Activated CD8-positive, alpha-beta memory T cell treated with anti-CD3 and anti-CD28 coated beads, Interleukin-2, amount 50 U/mL, for 1 hour (primary cell): Measurements from ENCODE around the gene PTPRN2.

ENCODE experiments used
- DNase-seq: peaks from one replicate; pipeline ENCODE4 v3.0.0-alpha.2; 2020; ENCODE audit errors: extremely low read depth

Gene PTPRN2

DNA sequence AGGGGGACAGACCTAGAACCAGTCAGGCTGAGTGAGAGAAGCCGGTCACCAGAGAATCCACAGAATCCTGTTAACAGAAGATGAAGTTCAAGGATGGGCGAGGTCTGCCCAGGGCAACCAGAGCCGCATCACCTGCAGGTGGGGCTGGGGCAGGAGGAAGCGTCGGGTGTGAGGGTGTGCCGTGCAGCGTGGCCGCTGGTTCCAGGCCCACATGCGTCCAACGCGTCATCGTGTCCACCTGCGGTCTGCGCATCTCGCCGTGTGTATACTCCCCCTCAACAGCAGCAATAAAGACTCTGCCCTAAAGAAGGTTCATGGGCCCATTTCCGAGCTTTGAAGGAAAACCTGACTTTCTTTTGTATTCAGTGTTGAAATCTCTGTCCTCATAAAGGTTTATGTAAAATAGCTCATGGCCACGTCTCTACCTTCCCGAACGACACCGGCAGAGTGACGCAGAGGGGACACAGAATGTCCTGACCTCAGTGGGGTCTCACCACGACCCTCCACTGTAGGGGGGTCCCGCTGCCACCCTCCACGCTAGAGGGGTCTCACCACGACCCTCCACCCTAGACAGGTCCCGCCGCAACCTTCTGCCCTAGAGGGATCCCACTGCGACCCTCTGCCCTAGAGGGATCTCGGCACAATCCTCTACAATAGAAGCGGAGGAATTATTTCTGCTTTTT, 446.9 kb downstream of the PTPRN2 start:
- no peak for DNase-seq

DNA sequence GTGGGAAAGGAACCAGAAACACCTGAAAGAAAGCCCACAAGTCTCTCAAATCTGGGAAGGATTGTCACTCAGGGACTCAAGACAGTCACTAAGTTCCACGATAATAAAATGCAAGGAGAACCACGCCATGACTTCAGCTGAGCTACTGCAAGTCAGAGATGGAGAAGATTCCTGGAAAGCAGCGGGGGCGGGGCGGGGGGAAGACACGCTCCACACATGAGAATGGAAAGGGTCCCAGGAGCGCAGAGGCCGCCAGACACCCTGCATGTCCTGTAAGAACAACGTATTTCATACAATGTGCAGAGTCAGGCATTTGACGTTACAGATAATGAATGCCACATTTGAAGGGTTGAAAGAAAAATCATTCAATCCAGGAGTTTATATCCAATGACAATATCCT, 448.1 kb downstream of the PTPRN2 start:
- DNase-seq, result no peak

- DNase-seq, result no peak
Measured at GRCh38 chr7:158138329-158138597, 449.4 kb downstream of the PTPRN2 start.

DNA sequence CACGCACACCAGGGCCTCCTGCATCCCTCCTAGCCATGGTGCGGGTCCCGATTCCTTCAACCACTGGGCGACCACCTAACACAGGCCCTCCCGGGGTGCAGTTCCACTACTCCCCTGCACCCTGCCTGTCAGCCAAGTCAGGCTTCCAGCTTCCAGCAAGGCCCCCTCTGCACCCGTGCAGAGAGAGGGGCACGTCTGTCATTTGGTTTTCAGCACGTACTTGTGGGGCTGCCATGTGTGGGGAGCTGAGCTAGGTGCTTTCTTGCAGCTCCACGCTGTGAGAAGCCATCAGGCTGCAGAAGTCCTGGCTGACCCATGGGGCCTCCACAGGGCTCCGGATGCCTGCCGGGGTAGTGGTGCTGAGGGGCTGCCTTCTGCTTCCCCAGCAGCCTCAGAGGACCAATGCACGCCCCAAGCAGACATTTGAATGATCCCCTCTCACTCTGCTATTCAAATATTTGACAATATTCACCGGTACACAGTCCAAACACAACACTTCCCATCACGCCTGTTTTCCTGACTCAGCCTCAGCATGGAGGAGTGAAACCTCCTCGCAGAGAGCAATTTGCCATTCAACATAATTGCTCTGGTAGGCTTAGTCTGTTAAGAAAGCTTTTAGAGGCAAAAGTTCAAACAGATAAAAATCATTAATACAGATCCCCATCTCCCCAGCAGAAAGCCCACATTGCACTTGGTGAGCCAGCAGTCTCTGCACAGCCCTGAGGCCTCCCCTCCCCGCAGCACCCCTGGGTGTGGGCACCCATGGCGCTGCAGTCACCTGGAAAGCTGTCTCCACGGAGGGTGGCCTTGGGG, 449.9 kb downstream of the PTPRN2 start:
- DNase-seq, result no peak

- no peak for DNase-seq
Measured at GRCh38 chr7:158135931-158136330, 451.7 kb downstream of the PTPRN2 start.

DNA sequence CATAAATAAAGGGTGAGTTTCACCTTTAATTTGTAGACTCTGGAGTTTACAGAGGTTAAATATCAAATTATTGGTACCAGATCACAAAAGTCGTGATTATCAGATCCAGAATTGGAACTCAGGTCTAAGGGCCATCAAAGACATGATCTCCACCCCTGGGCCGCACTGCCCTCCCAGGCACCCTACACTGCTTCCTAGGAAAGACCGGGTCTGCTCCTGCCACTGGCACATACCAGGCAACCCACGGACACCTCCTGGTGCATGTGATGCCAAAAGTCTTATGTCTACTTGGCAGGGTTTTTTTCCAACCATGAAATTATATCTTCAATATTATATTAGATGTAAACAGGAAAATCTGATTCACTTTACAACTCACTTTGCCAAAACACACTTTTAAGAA, 452.8 kb downstream of the PTPRN2 start:
- no peak for DNase-seq

- DNase-seq, result no peak
Measured at GRCh38 chr7:158133515-158134271, 453.9 kb downstream of the PTPRN2 start.

- DNase-seq, result no peak
Measured at GRCh38 chr7:158133057-158133456, 454.6 kb downstream of the PTPRN2 start.

DNA sequence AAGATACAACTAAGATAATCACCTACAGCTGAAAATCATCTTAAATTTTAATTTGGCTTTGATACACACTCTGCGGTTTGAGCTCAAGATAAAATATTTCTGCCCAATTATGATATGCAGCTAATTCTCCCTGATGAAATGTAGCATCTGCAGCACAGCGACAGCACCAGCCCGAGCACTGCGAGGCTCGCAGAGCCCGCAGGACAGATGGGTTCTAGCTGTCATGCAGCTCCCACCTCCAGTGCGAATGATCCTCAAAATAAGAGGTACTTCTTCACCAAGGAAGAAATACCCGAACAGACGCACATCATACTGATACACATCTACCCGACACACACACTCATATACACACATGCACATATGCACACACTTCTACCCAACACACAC, 457.6 kb downstream of the PTPRN2 start:
- no peak for DNase-seq

- no peak for DNase-seq
Measured at GRCh38 chr7:158129037-158130022, 458.3 kb downstream of the PTPRN2 start.

- DNase-seq, result no peak
Measured at GRCh38 chr7:158128572-158128971, 459.1 kb downstream of the PTPRN2 start.

DNA sequence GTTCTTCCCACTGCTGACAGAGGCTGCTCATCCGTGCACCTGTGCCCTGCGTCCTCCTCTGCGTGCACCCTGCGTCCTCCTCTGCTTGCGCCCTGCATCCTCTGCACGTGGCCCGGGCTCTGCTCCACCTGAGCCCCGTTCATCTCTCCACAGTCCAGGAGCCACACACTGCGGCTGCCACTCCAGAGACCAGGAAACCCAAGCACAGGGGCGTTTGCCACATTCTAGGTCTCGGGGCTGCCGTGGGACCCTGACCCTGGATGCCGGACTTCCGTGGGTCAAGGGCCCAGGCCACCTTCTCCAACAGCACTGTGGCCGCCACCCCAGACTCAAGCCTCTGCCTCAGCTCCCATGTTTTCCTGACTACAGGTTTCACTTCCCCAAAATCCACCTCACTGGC, 460.4 kb downstream of the PTPRN2 start:
- no peak for DNase-seq

DNA sequence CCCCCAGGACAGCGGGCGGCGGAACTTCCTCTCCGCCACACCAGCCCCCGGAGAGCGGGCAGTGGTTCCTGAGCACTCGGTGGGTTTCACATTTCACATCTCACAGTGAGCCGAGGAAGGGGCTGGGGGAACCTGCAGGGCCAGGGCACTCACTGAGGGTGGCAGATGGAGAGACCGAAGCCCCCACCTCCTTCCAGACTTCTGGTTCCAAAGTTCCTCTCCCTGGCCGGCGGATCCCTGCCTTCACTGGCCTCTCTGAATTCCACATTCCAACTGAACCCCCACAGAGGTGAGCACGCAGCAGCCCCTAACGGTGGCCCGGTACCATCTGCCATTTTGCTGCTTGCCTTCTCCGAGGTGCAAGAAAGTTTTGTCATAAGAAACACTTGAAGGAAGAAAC, 461.0 kb downstream of the PTPRN2 start:
- DNase-seq, result no peak

GRCh38 chr7:158125721-158126120, 461.9 kb downstream of the PTPRN2 start:
- no peak for DNase-seq

GRCh38 chr7:158125091-158125490, 462.5 kb downstream of the PTPRN2 start:
- DNase-seq, result no peak

- DNase-seq, result no peak
Measured at GRCh38 chr7:158124671-158125079, 462.9 kb downstream of the PTPRN2 start.

- DNase-seq, result no peak
Measured at GRCh38 chr7:158123753-158124152, 463.9 kb downstream of the PTPRN2 start.

DNA sequence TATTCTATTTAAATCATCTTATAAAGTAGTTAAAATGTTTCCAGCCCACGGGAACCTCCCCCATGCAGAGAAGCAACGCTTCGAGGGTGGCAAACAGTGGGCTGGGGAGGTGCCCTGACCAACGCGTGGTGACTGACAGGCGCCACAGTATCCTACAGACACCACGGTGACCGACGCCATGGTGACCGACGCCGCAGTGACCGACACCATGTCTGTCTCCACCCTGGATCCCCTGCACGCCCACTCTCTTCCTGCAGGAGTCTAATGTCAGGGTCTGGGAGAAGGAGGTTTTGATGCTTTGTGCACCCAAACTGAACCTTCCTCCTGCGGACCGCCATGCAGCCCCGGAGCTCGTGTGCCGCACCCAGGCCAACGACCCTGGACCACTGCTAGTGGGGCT, 464.4 kb downstream of the PTPRN2 start:
- DNase-seq, result no peak

DNA sequence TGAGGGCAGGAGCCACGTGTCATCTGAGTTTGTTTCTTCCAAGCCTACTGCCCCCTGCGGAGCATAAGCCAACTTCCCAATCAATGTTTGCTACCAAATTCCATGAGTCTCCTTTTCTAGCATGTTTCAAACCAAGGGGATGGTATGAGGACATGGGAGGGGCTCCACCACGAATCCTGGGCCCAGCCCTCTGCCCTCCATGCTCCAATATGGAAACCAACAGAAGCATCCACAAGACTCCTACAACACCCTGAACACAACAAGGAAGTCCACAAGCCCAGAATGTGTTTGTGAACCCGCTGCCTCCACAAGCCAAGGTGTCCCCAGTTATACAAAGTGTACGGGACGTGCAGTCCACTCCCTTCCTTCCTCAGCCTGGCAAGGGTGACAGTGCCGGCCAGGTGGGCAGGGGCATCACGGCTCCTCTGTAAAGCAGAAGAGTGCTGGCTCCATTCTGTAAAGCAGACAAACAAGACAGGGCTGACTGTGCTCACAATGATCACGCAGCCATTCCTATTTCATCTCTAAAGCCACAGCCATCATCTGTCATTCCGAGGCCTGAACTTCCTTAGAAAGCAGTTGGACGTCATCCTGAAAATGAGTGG, 466.1 kb downstream of the PTPRN2 start:
- DNase-seq, result no peak

DNA sequence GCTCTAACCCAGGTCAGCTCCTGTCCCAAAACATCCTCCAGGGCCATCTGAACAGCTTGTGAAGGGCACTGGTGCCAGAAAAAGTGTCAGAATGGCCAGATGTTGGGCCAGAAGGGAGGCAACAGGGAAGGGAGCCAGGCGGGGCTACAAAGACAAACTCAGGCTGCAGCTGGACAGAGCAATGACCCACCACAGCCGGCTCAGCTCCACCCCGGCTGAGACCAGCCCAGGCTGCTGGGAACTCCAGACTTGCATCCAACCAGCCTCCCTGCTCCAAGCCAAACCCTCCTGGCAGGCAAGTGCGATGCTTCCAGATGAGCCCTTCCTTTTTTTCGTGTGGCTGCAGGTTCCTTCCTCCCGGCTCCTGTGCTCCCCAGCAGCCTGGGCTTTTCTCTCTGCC, 466.9 kb downstream of the PTPRN2 start:
- DNase-seq, result no peak

DNA sequence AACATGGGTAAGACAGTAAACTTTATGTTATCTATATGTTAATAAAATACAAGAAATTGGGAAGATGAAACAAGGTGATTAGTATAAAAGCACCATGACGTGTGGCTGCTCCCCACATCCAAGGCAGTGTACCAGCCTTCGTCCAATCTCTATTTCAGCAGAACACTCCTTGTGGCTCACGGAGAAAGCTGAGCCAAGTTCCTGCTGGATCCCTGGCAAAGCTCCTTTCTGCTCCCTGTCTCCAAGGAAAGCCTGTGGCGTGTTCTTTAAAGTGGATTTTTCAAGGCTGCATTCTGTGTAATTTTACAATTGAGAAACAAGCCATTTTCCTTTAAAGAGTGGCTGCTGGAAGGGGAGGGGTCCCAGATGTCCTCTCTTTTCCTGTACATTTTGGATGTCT, 467.3 kb downstream of the PTPRN2 start:
- no peak for DNase-seq
